ENCODE results near the gene FARS2. TPM values are rescaled to one million over a fixed set of nuclear protein-coding genes. Genes with fewer than 3 reads are reported as not detected.

The FARS2 gene
- polyA plus RNA-seq, 1 donor from 2014 or later = 11.9 TPM

DNA sequence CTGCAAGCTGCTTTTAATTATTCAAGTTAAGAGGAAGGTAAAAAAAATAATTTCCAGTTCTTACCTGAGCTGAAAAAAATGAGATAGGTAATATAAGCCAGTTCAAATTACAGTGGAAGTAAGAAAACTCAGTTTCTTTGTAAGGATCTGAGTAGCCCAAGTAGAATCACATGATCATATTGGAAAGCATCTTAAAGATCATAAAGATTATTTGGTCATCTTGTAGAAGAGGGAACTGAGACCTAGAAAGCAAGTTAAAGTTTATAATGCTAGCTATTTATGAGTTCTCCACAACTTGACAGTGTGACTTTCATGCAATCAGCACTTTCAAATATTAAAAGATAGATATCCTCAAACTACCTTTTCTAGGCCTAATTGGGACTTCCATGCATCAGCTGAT, 80.5 kb downstream of the FARS2 start:
- Histone ChIP-seq H3K4me2 (ENCODE audit: low read length) (no peak overlapping the region), H3K36me3 (ENCODE audit: insufficient read depth, low read length) (no peaks in the 10 kb centered on the region), H3K4me3 (ENCODE audit: low read length) (no peak overlapping the region), H2AFZ (ENCODE audit: low read depth, low read length) (no peak overlapping the region), H3K79me2 (replicated peaks; ENCODE audit: insufficient read depth, low read length) (no peaks in the 10 kb centered on the region), H3K9me2 (ENCODE audit: insufficient read depth, low read length) (no peaks in the 10 kb centered on the region), H3K9me3 (ENCODE audit: low read length) (no peaks in the 10 kb centered on the region), H4K20me1 (ENCODE audit: insufficient read depth) (no peaks in the 10 kb centered on the region), H3F3A (ENCODE audit: insufficient read depth, low read length, poor library complexity, severe bottlenecking) (no peaks in the 10 kb centered on the region), H3K27me3 (ENCODE audit: insufficient read depth, low read depth, low read length) (no peaks in the 10 kb centered on the region), H3K9ac (ENCODE audit: low read length) (no peak overlapping the region), H3K27ac (ENCODE audit: low read length) (no peak overlapping the region)
- TF ChIP-seq SMC3 (conservative IDR thresholded peaks at IDR 0.05; ENCODE audit: poor library complexity) (no peak), EZH2 (IDR thresholded peaks at IDR 0.05; ENCODE audit: borderline replicate concordance, insufficient read depth, low read length, poor library complexity, severe bottlenecking) (no peak), RAD21 (conservative IDR thresholded peaks at IDR 0.05) (no peak), EP300 (conservative IDR thresholded peaks at IDR 0.05; ENCODE audit: poor library complexity, severe bottlenecking) (no peak), TAF1 (IDR thresholded peaks at IDR 0.05; ENCODE audit: low read depth) (no peak), MXI1 (conservative IDR thresholded peaks at IDR 0.05; ENCODE audit: poor library complexity, severe bottlenecking) (no peak), POLR2AphosphoS5 (IDR thresholded peaks at IDR 0.05) (no peak)
- TF ChIP-seq, protein P1, sequence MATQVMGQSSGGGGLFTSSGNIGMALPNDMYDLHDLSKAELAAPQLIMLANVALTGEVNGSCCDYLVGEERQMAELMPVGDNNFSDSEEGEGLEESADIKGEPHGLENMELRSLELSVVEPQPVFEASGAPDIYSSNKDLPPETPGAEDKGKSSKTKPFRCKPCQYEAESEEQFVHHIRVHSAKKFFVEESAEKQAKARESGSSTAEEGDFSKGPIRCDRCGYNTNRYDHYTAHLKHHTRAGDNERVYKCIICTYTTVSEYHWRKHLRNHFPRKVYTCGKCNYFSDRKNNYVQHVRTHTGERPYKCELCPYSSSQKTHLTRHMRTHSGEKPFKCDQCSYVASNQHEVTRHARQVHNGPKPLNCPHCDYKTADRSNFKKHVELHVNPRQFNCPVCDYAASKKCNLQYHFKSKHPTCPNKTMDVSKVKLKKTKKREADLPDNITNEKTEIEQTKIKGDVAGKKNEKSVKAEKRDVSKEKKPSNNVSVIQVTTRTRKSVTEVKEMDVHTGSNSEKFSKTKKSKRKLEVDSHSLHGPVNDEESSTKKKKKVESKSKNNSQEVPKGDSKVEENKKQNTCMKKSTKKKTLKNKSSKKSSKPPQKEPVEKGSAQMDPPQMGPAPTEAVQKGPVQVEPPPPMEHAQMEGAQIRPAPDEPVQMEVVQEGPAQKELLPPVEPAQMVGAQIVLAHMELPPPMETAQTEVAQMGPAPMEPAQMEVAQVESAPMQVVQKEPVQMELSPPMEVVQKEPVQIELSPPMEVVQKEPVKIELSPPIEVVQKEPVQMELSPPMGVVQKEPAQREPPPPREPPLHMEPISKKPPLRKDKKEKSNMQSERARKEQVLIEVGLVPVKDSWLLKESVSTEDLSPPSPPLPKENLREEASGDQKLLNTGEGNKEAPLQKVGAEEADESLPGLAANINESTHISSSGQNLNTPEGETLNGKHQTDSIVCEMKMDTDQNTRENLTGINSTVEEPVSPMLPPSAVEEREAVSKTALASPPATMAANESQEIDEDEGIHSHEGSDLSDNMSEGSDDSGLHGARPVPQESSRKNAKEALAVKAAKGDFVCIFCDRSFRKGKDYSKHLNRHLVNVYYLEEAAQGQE (IDR thresholded peaks at IDR 0.05; ENCODE audit: borderline replicate concordance) = no peak
- TF ChIP-seq, protein P2, sequence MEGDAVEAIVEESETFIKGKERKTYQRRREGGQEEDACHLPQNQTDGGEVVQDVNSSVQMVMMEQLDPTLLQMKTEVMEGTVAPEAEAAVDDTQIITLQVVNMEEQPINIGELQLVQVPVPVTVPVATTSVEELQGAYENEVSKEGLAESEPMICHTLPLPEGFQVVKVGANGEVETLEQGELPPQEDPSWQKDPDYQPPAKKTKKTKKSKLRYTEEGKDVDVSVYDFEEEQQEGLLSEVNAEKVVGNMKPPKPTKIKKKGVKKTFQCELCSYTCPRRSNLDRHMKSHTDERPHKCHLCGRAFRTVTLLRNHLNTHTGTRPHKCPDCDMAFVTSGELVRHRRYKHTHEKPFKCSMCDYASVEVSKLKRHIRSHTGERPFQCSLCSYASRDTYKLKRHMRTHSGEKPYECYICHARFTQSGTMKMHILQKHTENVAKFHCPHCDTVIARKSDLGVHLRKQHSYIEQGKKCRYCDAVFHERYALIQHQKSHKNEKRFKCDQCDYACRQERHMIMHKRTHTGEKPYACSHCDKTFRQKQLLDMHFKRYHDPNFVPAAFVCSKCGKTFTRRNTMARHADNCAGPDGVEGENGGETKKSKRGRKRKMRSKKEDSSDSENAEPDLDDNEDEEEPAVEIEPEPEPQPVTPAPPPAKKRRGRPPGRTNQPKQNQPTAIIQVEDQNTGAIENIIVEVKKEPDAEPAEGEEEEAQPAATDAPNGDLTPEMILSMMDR (IDR thresholded peaks at IDR 0.05; ENCODE audit: poor library complexity, severe bottlenecking) = no peak

DNA sequence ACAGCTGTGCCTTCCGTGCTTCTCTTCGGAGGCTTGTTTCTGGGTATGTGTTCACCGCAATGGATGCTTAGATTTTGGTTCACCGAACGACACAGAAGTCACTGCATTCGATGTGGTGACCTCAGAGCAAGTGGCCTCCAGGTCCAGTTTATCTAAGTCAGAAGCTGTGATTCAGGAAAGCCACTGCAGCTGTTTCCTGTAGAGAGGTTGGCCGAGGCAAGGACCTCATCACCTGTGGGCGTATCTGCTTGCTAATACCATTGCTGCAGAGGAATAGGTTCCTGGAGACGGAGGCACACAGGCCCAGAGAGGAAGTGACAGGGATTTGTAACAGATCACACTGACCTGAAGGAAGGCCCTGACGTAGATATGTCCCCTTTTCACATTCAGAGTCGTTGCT, 82.7 kb downstream of the FARS2 start:
- Histone ChIP-seq H4K20me1 (ENCODE audit: insufficient read depth) (no peaks in the 10 kb centered on the region), H3K4me2 (ENCODE audit: low read length) (no peak overlapping the region), H3K36me3 (ENCODE audit: insufficient read depth, low read length) (no peaks in the 10 kb centered on the region), H3F3A (ENCODE audit: insufficient read depth, low read length, poor library complexity, severe bottlenecking) (no peaks in the 10 kb centered on the region), H3K9me2 (ENCODE audit: insufficient read depth, low read length) (no peaks in the 10 kb centered on the region), H3K4me3 (ENCODE audit: low read length) (no peak overlapping the region), H3K79me2 (replicated peaks; ENCODE audit: insufficient read depth, low read length) (no peaks in the 10 kb centered on the region), H3K27ac (ENCODE audit: low read length) (no peak overlapping the region), H3K9ac (ENCODE audit: low read length) (no peak overlapping the region), H3K9me3 (ENCODE audit: low read length) (no peaks in the 10 kb centered on the region), H3K27me3 (ENCODE audit: insufficient read depth, low read depth, low read length) (no peaks in the 10 kb centered on the region), H2AFZ (ENCODE audit: low read depth, low read length) (no peak overlapping the region)
- TF ChIP-seq, protein P1 (IDR thresholded peaks at IDR 0.05; ENCODE audit: borderline replicate concordance) = no peak
